HCT116 (cell line): ENCODE measurements around the gene ALDH6A1.

ENCODE experiments used
- EZH2phosphoT487 ChIP-seq: fragments of 200-600 bp; IDR thresholded peaks from 2 replicates; pipeline ENCODE4 v1.6.1; 2018; ENCODE audit warnings: antibody characterized with exemption, borderline replicate concordance
- SIN3A ChIP-seq: IDR thresholded peaks from 2 replicates; pipeline ENCODE4 v1.6.1; 2012; ENCODE audit warnings: low read depth
- SP1 ChIP-seq: IDR thresholded peaks from 2 replicates; pipeline ENCODE4 v1.6.1; 2012; ENCODE audit warnings: low read depth

- TF ChIP-seq EZH2phosphoT487: no peak
- no peak for TF ChIP-seq SP1
- no peak for TF ChIP-seq SIN3A
Observed at GRCh38 chr14:74109369-74109768, 25.1 kb upstream of the ALDH6A1 start.
